Osteoblast (primary cell): ENCODE data around the gene TERB1. TPM values are rescaled to one million over a fixed set of nuclear protein-coding genes. Genes with fewer than 3 reads are reported as not detected.

Experiments
- DNase-seq: peaks from one replicate; pipeline ENCODE4 v3.0.0; 2011; ENCODE audit warnings: low spot score, mixed read lengths; ENCODE audit not compliant: insufficient read length; ENCODE audit errors: missing footprints
- H2AFZ ChIP-seq: 2 replicates; pipeline ENCODE4 v1.6.0; 2011; ENCODE audit warnings: mild to moderate bottlenecking, low read length
- H3K27ac ChIP-seq: 2 replicates; pipeline ENCODE4 v1.5.1; 2011; ENCODE audit warnings: mild to moderate bottlenecking, low read depth, low read length, moderate library complexity
- H3K27me3 ChIP-seq: 2 replicates; pipeline ENCODE4 v1.6.0; 2012; ENCODE audit warnings: mild to moderate bottlenecking, control low read depth, inconsistent platforms, low read length, moderate library complexity; ENCODE audit not compliant: insufficient read depth
- H3K36me3 ChIP-seq: 2 replicates; pipeline ENCODE4 v1.5.1; 2011; ENCODE audit warnings: mild to moderate bottlenecking, low read length, control low read depth, moderate library complexity; ENCODE audit not compliant: insufficient read depth
- H3K4me1 ChIP-seq: 2 replicates; pipeline ENCODE4 v1.5.1; 2011; ENCODE audit warnings: mild to moderate bottlenecking, low read length, control low read depth, moderate library complexity; ENCODE audit not compliant: insufficient read depth
- H3K4me2 ChIP-seq: 2 replicates; pipeline ENCODE4 v1.6.0; 2011; ENCODE audit warnings: mild to moderate bottlenecking, low read length; ENCODE audit not compliant: insufficient read depth
- H3K4me3 ChIP-seq: fragments of 200-600 bp; sonication (generic); 3 replicates; pipeline ENCODE4 v1.5.1; 2012; ENCODE audit warnings: mild to moderate bottlenecking, low read length, inconsistent platforms; ENCODE audit not compliant: insufficient read depth
- H3K79me2 ChIP-seq: 2 replicates; pipeline ENCODE4 v1.6.0; 2012; ENCODE audit warnings: mild to moderate bottlenecking, low read length, control low read depth, inconsistent platforms; ENCODE audit not compliant: insufficient read depth
- H3K9me3 ChIP-seq: 2 replicates; pipeline ENCODE4 v1.5.1; 2011; ENCODE audit warnings: low read depth, low read length, control low read depth
- H4K20me1 ChIP-seq: 2 replicates; pipeline ENCODE4 v1.6.0; 2012; ENCODE audit warnings: mild to moderate bottlenecking, low read length, control low read depth; ENCODE audit not compliant: insufficient read depth
- total RNA-seq: library from RNA; depleted of rRNA; stranded (reverse); fragments of >200 nt; gene quantifications from 2 replicates; pipeline ENCODE4 v1.2.3, GENCODE V29; 2012
- TF ChIP-seq, protein P1 (sequence below): IDR thresholded peaks from 2 replicates; pipeline ENCODE4 v1.5.1; 2011; ENCODE audit warnings: mild to moderate bottlenecking, low read depth, low read length, moderate library complexity; ENCODE audit errors: extremely low read depth

The TERB1 gene
- total RNA-seq, 1 donor: 0.36 TPM

DNA sequence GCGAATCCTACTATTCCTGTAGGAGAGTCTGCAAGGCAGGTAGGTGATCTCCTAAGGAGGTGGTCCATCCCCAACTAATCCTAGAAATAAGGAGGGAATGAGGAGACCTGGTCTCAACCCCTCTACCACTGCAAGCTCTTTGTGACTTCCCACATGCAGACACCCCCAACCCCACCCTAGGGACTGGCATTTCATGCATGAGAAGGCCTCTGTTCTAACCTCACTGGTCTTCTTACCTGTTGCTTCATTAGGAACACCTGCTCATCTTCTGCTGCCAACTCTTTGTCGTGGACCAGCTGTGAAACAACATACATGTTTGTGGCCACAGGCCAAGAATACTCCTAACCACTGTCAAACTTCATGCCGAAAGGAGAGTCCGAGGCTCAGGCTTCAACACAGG lies 72.6 kb downstream of the TERB1 start:
- H3K4me1 ChIP-seq: no peaks in the 10 kb centered on the region
- TF ChIP-seq, protein P1, sequence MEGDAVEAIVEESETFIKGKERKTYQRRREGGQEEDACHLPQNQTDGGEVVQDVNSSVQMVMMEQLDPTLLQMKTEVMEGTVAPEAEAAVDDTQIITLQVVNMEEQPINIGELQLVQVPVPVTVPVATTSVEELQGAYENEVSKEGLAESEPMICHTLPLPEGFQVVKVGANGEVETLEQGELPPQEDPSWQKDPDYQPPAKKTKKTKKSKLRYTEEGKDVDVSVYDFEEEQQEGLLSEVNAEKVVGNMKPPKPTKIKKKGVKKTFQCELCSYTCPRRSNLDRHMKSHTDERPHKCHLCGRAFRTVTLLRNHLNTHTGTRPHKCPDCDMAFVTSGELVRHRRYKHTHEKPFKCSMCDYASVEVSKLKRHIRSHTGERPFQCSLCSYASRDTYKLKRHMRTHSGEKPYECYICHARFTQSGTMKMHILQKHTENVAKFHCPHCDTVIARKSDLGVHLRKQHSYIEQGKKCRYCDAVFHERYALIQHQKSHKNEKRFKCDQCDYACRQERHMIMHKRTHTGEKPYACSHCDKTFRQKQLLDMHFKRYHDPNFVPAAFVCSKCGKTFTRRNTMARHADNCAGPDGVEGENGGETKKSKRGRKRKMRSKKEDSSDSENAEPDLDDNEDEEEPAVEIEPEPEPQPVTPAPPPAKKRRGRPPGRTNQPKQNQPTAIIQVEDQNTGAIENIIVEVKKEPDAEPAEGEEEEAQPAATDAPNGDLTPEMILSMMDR: no peak
- no peaks in the 10 kb centered on the region for H3K27me3 ChIP-seq
- H3K79me2 ChIP-seq: peaks cover 2% of the 10 kb centered on the region
- no peak overlapping the region for H3K4me3 ChIP-seq
- no peaks in the 10 kb centered on the region for H3K9me3 ChIP-seq
- no peak overlapping the region for H3K27ac ChIP-seq
- peaks cover 97% of the 10 kb centered on the region for H3K36me3 ChIP-seq
- H4K20me1 ChIP-seq: peaks cover 31% of the 10 kb centered on the region
- no peak overlapping the region for H3K4me2 ChIP-seq
- DNase-seq: no peak
- H2AFZ ChIP-seq: no peak overlapping the region

DNA sequence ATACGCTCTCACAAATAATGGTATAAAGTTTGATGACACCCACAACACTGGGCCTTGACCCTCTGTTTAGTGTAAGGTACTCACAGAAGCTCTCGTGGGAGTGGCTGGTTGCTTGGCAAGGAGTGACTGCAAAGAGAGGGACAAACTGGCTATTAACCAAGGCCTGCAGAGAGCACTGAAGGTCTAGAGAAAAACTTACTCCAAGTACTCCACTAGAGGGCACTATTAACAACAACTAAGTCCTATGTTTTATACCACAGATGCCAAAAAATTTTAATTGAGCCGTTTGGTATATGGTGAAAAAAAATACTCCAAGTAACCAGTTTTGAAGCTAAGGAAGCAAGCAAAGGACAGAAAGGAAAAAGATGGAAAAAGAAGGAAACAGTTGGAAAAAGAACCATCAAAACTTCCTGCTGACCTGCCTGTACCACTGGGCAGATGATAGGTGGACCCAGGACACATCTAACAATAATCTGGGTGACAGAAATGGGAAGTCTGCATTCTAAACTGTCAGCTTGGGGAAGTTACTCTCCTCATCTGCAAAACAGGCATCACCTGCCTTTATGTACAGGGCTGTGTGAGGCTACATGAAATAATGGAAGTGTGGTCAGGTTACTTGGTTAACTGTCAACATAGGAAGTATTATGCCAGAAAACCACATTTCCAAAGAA lies 73.1 kb downstream of the TERB1 start:
- Histone ChIP-seq H3K27ac (peak overlapping the region; percentile 29), H3K4me3 (no peak overlapping the region), H3K4me2 (no peak overlapping the region), H3K36me3 (peaks cover 97% of the 10 kb centered on the region), H3K4me1 (no peaks in the 10 kb centered on the region), H3K79me2 (peaks cover 2% of the 10 kb centered on the region), H4K20me1 (peaks cover 31% of the 10 kb centered on the region), H3K27me3 (no peaks in the 10 kb centered on the region), H3K9me3 (no peaks in the 10 kb centered on the region), H2AFZ (no peak overlapping the region)
- DNase-seq: no peak
- TF ChIP-seq, protein P1: peak; percentile 71

DNA sequence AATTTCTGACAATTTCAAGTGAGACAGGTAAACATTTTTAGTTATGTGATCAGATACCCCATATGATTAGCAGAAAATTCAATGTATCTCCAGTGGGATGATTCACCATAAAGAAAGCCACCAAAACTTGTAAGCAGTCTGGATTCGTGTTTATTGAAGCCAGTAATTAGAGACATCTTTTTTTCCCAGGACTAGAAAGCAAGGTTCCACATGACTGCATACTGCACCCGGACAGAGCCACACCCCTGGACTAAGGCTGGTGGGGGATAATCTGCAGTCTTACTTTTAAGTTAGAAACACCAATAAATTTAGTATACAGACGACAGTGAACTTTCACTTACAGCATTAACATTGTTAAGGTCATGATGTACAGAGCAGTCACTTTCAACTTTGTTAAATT lies 80.6 kb downstream of the TERB1 start:
- no peak for DNase-seq
- Histone ChIP-seq H3K36me3 (peaks cover 59% of the 10 kb centered on the region), H3K27ac (no peak overlapping the region)

DNA sequence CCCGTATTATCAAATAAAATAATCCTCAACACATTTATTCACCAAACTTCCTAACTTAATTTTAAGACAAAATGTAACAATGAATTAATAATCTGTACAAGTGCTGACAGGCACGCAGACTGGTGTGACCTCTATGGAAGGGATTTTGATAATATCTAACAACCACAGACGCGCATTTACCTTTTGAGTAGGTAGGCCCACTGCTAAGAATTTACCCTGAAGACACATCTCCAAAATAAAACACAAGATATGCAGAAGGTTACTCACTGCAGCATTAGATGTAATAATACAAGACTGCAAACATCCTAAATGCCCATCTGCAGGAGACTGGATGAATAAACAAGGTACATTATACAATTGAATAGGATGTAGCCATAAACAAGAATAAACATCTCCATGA lies 82.1 kb downstream of the TERB1 start:
- no peaks in the 10 kb centered on the region for H3K27me3 ChIP-seq
- no peak overlapping the region for H2AFZ ChIP-seq
- H3K9me3 ChIP-seq: no peaks in the 10 kb centered on the region
- H3K4me1 ChIP-seq: no peaks in the 10 kb centered on the region
- H3K4me2 ChIP-seq: no peak overlapping the region
- peaks cover 44% of the 10 kb centered on the region for H3K36me3 ChIP-seq
- no peaks in the 10 kb centered on the region for H4K20me1 ChIP-seq
- TF ChIP-seq, protein P1: no peak
- H3K4me3 ChIP-seq: no peak overlapping the region
- no peaks in the 10 kb centered on the region for H3K79me2 ChIP-seq
- H3K27ac ChIP-seq: no peak overlapping the region
- DNase-seq: no peak

More for the DNA sequence above, 80.6 kb downstream of the TERB1 start:
- TF ChIP-seq, protein P1: no peak
- H3K4me2 ChIP-seq: no peak overlapping the region
- H2AFZ ChIP-seq: no peak overlapping the region
- no peaks in the 10 kb centered on the region for H3K27me3 ChIP-seq
- no peaks in the 10 kb centered on the region for H3K4me1 ChIP-seq
- H4K20me1 ChIP-seq: no peaks in the 10 kb centered on the region
- H3K79me2 ChIP-seq: no peaks in the 10 kb centered on the region
- no peaks in the 10 kb centered on the region for H3K9me3 ChIP-seq
- H3K4me3 ChIP-seq: no peak overlapping the region
